Pulmonary artery endothelial cell (primary cell): ENCODE measurements around the gene HDHD3. TPM values are rescaled to one million over a fixed set of nuclear protein-coding genes. Genes with fewer than 3 reads are reported as not detected.
"Not testable (repeated sequence)": the region's sequence is repeated elsewhere in the genome, so short reads cannot be mapped to it uniquely, and the experiment has no call there.

Experiments
- DNase-seq: peaks from one replicate; pipeline ENCODE4 v3.0.0-alpha.2; 2011; ENCODE audit warnings: low read depth, low spot score
- total RNA-seq: library from RNA; depleted of rRNA; stranded (reverse); fragments of >200 nt; gene quantifications from 2 replicates; pipeline ENCODE4 v1.2.3, GENCODE V29; 2014

HDHD3 gene
- total RNA-seq, 1 donor from 2014 or later, result 5.7 TPM

- DNase-seq, result no peak
These were observed 13.6 kb upstream of the HDHD3 start for GRCh38 chr9:113390192-113390960.

GRCh38 chr9:113389451-113389850 lies 12.7 kb upstream of the HDHD3 start:
- DNase-seq, result no peak

GRCh38 chr9:113388833-113389232 lies 12.0 kb upstream of the HDHD3 start:
- DNase-seq, result no peak

DNA sequence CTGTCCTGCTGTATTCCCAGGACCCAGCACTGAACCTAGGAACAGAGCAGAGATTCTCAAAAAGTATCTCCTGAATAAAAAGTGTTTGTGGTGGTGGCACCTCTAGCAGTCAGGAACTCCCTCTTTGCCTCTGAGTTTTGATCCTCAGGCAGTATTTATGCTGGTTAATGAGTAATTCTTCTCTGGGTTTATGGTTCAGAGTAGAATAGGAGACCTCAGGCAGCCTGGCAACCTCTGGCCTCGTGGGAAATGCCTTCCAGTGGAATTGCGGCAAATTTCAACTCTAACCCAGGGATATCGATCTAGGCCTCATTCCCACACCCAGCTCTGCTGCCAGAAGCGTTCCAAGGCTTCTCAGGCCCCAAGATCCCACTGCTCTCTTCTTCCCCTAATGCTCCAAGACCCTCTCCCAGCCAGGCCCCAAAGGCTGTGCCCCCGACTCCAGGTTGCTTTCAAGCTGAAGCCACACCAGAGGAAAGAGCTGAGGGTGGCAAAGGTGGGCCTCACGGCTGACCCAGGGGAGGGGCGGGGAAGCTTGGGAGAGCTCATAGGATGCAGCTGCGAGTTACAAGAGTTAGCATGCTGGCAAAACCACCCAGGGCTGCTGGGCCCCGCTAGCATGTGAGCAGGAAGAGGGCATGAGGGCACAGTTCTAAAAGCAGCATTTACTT lies 10.9 kb upstream of the HDHD3 start:
- DNase-seq, result no peak

DNA sequence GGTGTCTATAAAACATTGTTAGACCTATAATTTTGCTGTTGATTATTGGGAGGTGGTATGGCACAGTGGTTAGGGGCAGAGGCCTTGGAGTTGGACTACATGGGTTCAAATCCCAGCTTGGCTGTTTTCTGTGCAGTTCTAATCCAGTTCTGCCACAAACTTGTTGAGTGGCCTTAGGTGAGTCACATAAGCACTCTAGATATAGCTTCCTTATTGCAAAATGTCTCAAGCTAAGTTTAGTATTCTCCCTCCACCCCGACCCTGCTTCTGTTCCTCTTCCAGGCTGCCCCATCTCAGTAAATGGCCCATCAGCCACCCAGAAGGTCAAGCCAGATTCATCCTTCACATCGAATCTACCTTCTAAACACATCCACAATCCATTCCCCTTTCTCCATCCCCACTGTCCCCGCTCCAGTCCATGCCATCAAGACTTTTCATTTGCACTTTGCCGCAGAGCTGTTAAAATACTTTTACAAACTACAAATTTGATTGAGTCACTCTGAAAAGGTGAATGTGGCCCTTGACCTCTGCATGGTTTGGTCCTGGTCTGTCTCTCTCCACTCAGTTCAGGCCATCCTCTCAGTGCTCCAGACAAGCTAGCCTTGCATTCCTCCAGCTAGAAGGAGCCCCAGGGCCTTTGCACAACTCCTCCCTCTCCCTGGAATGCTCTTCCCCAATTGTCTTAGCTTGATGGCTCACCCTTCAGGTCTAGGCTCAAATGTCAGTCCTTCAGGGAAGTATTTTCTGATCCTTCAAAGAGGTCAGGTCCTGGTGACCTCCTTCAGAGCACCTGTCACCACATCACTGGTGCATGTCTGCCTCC lies 10.0 kb upstream of the HDHD3 start:
- DNase-seq, result no peak

GRCh38 chr9:113381909-113382411 lies 5.2 kb upstream of the HDHD3 start:
- DNase-seq, result no peak

DNA sequence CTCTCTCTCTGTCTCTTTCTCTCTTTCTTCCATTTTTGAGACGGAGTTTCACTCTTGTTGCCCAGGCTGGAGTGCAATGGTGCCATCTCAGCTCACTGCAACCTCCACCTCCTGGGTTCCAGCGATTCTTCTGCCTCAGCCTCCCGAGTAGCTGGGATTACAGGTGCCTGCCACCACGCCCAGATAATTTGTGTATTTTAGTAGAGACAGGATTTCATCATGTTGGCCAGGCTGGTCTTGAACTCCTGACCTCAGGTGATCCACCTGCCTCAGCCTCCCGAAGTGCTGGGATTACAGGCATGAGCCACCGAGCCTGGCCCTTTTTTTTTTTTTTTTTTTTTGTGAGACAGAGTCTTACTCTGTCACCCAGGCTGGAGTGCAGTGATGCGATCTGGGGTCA lies 4.7 kb upstream of the HDHD3 start:
- DNase-seq, result not testable (repeated sequence)

DNA sequence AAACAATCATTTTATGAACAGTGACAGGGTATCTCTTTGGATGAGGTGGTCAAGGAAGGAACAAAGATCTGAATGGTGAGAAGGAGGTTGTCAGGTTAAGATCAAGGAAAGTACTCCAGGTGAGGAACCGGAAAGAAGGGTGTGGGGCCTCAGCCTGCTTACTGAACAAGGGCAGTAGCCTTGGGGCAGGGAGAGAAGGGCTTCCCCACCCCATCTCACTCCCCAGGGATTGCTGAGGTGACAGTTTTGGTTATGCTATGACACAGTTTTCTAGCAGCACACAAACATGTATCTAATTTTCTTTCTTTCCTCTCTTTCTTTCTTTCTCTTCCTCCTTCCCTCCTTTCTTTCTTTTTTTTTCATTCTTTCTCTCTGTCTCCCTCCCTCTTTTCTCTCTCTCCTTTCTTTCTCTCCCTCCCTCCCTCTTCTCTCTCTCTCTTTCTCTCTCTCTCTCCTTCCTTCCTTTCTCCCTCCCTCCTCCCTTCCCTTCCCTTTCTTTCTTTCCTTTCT lies 4.1 kb upstream of the HDHD3 start:
- DNase-seq, result no peak

GRCh38 chr9:113379829-113380210 lies 3.0 kb upstream of the HDHD3 start:
- not testable (repeated sequence) for DNase-seq

GRCh38 chr9:113379094-113379828 lies 2.5 kb upstream of the HDHD3 start:
- DNase-seq, result not testable (repeated sequence)

DNA sequence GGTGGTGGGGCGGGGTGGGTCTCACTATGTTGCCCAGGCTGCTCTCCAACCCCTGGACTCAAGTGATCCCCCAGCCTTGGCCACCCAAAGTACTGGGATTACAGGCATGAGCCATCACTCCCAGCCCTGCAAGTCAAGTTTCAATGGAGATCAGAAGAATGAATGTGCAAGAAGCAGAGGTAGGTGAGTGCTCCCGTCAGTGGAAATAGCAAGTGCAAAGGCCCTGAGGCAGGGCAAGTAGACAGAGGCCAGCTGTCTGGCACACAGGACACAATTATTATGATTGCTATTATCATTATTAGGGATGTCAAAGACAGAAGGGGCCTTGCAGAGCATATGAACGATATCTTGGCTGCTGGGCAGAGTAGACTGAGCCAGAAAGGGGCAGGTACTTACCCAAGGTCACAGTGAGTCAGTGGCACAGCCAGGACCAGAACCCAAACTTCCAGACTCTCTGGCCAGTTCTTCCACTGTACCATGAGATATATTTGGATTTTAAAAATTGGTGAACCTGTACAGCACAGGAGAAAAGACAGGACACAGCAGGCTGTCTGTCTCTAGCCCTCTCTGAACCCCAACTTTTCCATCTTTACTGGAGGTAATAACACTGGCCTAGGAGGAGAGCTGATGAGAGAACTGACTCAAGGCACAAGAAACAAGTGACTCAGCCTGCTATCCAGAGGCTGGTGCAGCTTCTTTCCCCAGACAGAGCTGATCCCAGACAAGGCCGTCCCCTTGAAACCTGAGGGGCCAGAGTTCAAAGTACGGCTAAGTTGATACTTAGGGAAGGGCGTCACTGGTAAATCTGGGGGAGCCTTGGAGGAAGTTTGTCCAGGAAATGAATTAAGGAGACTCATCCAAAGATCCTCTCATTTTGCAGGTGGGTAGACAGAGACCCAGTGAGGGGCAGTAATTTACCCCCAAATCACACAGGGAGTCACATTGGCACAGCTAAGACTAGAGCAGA lies 1.4 kb downstream of the HDHD3 start:
- no peak for DNase-seq

DNA sequence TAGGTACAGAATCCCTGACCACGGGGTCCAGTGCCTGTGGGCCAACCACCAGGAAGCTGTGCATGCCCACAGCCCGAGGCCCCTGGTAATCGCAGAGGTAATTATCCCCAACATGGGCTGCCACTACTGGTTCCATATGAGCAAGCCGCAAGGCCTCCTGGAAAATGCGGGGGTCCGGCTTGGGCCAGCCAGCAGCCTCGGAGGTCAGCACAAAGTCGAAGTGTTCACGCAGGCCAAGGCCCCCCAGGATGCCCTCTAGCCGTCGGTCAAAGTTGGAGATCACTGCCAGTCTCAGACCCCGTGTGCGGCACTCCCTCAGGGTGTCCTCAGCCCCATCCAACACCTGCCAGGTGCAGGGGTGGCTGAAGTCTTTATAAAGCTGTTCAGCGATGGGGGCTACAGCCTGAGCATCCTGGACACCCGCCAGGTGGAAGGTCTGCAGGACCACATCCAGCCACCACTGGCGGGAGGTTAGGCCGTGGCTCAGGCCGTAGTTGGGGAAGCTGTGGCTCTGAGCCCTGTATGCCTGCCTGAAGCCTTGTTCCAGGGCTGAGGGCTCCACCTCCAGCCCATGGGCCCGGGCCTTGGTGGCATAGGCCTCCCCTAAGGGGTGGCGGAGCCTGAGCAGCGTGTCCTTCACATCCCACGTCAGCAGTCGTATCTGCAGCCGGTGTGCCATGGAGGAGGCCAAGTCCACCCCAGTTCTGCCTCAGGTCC lies 3.0 kb downstream of the HDHD3 start:
- DNase-seq, result no peak

DNA sequence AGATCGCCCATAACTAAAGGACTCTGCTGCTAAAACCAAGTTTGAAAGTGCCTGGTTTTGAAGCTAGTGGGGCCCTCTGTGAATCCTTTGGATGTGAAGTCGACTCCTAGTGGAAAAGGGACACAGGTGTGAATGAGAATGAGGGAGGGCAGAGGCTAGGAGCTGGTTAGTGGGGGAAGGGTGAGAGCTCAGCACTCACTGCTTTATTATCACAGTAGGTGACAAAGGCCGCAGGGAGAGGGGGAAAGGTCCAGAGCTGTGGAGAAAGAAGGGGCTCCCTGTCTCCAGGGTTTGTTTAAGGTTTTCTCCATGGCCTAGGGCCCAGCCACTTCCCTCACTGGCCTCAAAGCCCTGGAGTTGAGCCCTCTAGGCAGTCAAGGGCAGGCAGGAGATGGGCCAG lies 3.5 kb downstream of the HDHD3 start:
- DNase-seq, result no peak

DNA sequence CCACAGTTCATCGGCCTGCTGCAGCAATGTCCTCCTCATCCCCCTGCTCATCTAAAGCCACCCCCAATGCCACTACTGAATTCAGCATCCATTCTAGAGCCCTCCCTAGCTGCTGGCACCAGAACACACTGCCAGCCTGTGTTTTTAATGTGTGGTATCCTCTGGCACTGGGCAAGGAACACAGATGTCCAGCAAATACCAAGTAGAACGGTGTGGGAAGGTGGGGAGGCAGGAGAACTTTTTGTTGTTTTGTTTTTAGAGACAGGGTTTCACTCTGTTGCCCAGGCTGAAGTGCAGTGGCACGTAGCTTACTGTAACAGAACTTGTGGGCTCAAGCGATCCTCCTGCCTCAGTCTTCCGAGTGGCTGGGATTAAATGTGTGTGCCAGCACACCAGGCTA lies 4.7 kb downstream of the HDHD3 start:
- no peak for DNase-seq

GRCh38 chr9:113370806-113371325 lies 5.9 kb downstream of the HDHD3 start:
- DNase-seq, result no peak

GRCh38 chr9:113369855-113370140 lies 7.0 kb downstream of the HDHD3 start:
- DNase-seq, result no peak

GRCh38 chr9:113368982-113369854 lies 7.6 kb downstream of the HDHD3 start:
- no peak for DNase-seq

DNA sequence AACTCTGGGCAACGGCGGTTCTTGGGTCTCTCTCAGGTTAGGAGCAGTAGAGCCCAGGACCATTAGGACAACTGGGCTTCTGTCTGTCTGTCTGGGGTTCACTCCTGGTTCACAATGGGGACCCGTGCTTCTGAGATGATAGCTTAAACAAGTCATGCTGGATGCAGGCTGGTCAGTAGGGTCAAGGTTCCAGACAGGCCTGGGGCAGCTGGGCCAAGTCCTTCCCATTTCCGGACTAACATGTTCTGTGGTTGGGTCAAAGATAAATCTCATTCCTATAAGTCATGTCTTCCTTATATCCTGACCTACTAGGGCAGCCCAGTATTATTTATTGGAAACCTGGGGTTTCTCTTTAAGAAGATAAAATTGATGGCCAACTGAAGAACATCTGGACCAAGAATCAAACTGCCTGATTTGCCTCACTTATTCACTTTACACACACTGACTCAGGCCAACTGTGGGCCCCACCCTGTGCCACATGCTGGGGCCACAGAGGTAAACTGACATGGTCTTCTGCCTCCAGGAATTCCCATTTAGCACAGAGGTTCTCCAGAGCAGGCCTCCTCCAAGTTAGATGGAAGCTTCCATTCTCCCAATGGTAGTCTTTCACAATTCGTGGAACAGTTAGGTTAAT lies 8.3 kb downstream of the HDHD3 start:
- no peak for DNase-seq
